ENCODE data around the gene DAAM2. TPM values are rescaled to one million over a fixed set of nuclear protein-coding genes. Genes with fewer than 3 reads are reported as not detected.

Gene DAAM2
- polyA plus RNA-seq, 3 donors, result not detected

GRCh38 chr6:39811835-39812345 lies 19.7 kb downstream of the DAAM2 start:
- Mint-ChIP-seq H3K4me1 (peaks cover 3% of the 10 kb centered on the region), H3K9me3 (no peaks in the 10 kb centered on the region), H3K27ac (no peak overlapping the region), H3K36me3 (no peaks in the 10 kb centered on the region), H3K4me3 (no peak overlapping the region), H3K27me3 (ENCODE audit: low read depth in 3 of 3) (peaks cover 3 to 11% (median 4%) of the 10 kb centered on the region in 3 donors)
- Histone ChIP-seq H3K27me3 (ENCODE audit: control insufficient read depth in 2 of 2, insufficient read depth in 2 of 2, low read length in 2 of 2) (no peaks in the 10 kb centered on the region), H3K4me1 (ENCODE audit: control insufficient read depth in 1 of 2, insufficient read depth in 2 of 2, low read length in 2 of 2) (no peaks in the 10 kb centered on the region), H3K4me2 (replicated peaks; ENCODE audit: extremely low read depth, low read length, poor library complexity, severe bottlenecking) (no peak overlapping the region), H3K36me3 (replicated peaks in 1 of 2; ENCODE audit: control insufficient read depth in 1 of 2, insufficient read depth in 2 of 2, low read length in 2 of 2) (no peaks in the 10 kb centered on the region), H3K79me2 (ENCODE audit: insufficient read depth, low read length) (no peaks in the 10 kb centered on the region), H3K27ac (ENCODE audit: low read depth in 1 of 2, low read length in 2 of 2) (no peak overlapping the region), H2AFZ (ENCODE audit: insufficient read depth, low read depth, low read length, poor library complexity, severe bottlenecking) (no peak overlapping the region), H3K9me3 (replicated peaks in 1 of 2; ENCODE audit: control insufficient read depth in 1 of 2, insufficient read depth in 1 of 2, low read length in 2 of 2) (no peaks in the 10 kb centered on the region), H4K20me1 (ENCODE audit: insufficient read depth, low read length) (no peaks in the 10 kb centered on the region), H3K4me3 (replicated peaks in 1 of 3; ENCODE audit: low read depth in 2 of 3, low read length in 3 of 3) (no peak overlapping the region), H3K9ac (ENCODE audit: insufficient read depth, low read length, poor library complexity, severe bottlenecking) (no peak overlapping the region)
- no peak for DNase-seq
- no CpG with 5 or more reads among the region's 3 CpGs for WGBS (ENCODE audit: insufficient coverage)
- TF ChIP-seq CTCF (IDR thresholded peaks at IDR 0.05), result no peak
- intact Hi-C loops (cut with micrococcal nuclease), result no loop called here

- H3K27me3 Mint-ChIP-seq (ENCODE audit: low read depth in 3 of 3), result peaks cover 2 to 11% (median 3%) of the 10 kb centered on the region in 3 donors
- no peaks in the 10 kb centered on the region for H3K79me2 ChIP-seq (ENCODE audit: insufficient read depth, low read length)
- H3K27ac Mint-ChIP-seq, result no peak overlapping the region
- H3K4me1 ChIP-seq (ENCODE audit: control insufficient read depth in 1 of 2, insufficient read depth in 2 of 2, low read length in 2 of 2), result no peaks in the 10 kb centered on the region
- no peak overlapping the region for H3K9ac ChIP-seq (ENCODE audit: insufficient read depth, low read length, poor library complexity, severe bottlenecking)
- H3K27ac ChIP-seq (ENCODE audit: low read depth in 1 of 2, low read length in 2 of 2), result no peak overlapping the region
- intact Hi-C loops (cut with micrococcal nuclease), result no loop called here
- H3K36me3 ChIP-seq (replicated peaks in 1 of 2; ENCODE audit: control insufficient read depth in 1 of 2, insufficient read depth in 2 of 2, low read length in 2 of 2), result no peaks in the 10 kb centered on the region
- no peak for TF ChIP-seq CTCF (IDR thresholded peaks at IDR 0.05)
- no peaks in the 10 kb centered on the region for H3K36me3 Mint-ChIP-seq
- no peaks in the 10 kb centered on the region for H3K27me3 ChIP-seq (ENCODE audit: control insufficient read depth in 2 of 2, insufficient read depth in 2 of 2, low read length in 2 of 2)
- H3K4me3 Mint-ChIP-seq, result no peak overlapping the region
- H3K4me3 ChIP-seq (replicated peaks in 1 of 3; ENCODE audit: low read depth in 2 of 3, low read length in 3 of 3), result no peak overlapping the region
- H3K9me3 ChIP-seq (replicated peaks in 1 of 2; ENCODE audit: control insufficient read depth in 1 of 2, insufficient read depth in 1 of 2, low read length in 2 of 2), result no peaks in the 10 kb centered on the region
- DNase-seq, result no peak
- H3K4me2 ChIP-seq (replicated peaks; ENCODE audit: extremely low read depth, low read length, poor library complexity, severe bottlenecking), result no peak overlapping the region
- H3K9me3 Mint-ChIP-seq, result no peaks in the 10 kb centered on the region
- WGBS (ENCODE audit: insufficient coverage), result 83% methylated on average over 1 of the region's 2 CpGs
- H2AFZ ChIP-seq (ENCODE audit: insufficient read depth, low read depth, low read length, poor library complexity, severe bottlenecking), result no peak overlapping the region
- peaks cover 3% of the 10 kb centered on the region for H3K4me1 Mint-ChIP-seq
- no peaks in the 10 kb centered on the region for H4K20me1 ChIP-seq (ENCODE audit: insufficient read depth, low read length)
These were observed 20.3 kb downstream of the DAAM2 start for GRCh38 chr6:39812496-39812852.

All from CD14-positive monocyte (primary cell).